Hindlimb muscle (tissue), 1 donor: Measurements from ENCODE around the gene XRCC3. TPM values are rescaled to one million over a fixed set of nuclear protein-coding genes. Genes with fewer than 3 reads are reported as not detected.

Source experiments
- DNase-seq: peaks from one replicate; pipeline ENCODE4 v3.0.0-alpha.2; 2013
- polyA plus RNA-seq: library from polyadenylated mRNA; unstranded; fragments of 120-200 nt; gene quantifications from one replicate; pipeline ENCODE4 v1.2.1, GENCODE V29; 2013; ENCODE audit not compliant: insufficient read length

XRCC3 gene
- polyA plus RNA-seq, 1 donor = 11.3 TPM

DNA sequence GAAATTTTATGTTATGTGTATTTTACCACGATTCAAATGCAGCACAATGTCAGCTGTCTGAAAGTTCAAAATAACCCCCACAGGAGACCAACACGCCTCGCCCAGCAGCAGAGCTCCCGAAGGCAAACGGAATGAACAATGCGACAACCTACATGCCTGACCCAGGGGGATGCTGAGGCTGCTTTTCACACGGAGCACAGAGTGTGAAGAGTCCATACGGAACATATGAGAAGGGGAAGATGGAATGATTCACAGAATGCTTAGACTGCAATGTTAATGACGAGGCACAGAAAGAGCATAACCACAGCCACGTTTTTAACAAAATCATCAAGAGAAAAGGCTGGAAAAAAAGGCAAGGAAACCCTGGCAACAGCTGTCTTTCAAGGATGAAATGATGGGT is 22.9 kb upstream of the XRCC3 start:
- DNase-seq = no peak

DNA sequence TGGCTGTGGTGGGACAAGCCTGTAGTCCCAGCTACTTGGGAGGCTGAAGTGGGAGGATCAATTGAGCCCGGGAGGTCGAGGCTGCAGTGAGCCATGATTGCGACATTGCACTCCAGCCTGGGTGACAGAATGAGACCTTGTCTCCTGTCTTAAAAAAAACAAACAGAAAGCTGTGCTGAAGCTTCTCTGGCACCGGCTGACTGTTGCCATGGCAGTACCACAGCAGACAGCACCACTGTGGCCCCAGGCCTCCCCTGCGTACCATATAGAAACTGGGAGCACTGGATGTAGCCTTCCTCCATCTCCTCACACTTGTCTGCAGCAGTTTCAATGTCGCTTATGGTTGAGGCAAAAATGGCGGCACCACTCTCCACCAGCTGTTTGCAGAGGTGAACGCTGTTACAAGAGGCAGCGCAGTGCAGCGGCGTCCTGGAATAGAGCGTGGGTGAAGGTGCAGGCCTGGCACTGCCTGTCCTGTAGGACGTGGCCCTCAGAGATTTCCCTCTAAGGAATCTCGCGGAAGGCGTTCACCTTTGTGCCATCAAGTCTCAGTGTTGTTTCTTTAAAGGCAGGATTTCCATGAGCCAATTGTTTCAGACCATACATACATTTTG is 22.3 kb upstream of the XRCC3 start:
- no peak for DNase-seq

DNA sequence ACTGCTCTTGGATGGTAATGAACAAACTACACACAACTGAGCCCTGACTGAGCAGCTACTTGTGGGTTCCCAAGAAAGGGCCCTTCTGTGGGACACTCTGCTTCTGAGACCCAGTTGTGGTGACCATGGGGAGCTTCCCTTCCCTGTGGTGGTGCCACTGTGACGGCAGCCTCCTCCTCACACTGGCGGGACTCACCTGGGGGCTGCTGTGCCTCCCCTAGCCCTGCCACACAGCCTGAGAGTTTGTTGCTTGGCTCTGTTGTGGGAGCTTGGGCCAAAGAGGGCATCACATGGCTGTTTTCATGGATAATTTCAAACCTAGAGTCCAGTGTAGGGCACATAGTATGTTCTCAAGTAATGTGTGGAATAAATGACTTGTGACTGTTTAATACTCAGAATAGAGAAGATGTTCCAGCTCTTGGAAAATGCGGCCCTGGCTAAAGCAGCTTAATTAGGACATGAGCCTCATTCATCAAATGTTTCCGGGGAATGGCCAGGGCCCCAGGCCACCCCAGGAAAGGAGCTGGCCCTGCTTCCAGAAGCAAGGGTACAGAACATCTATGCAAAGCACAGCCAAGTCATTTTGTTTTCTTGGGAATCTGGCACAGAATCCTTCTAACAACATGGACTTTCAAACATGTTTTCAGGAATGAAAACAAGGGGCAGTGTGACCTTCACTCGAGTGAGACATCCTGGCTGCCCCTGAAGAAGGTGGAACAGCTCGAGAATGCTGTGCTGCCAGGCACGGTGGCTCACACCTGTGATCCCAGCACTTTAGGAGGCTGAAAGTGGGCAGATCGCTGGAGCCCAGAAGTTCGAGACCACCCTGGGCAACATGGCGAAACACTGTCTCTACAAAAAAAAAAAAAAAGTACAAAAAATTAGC is 21.5 kb upstream of the XRCC3 start:
- no peak for DNase-seq

DNA sequence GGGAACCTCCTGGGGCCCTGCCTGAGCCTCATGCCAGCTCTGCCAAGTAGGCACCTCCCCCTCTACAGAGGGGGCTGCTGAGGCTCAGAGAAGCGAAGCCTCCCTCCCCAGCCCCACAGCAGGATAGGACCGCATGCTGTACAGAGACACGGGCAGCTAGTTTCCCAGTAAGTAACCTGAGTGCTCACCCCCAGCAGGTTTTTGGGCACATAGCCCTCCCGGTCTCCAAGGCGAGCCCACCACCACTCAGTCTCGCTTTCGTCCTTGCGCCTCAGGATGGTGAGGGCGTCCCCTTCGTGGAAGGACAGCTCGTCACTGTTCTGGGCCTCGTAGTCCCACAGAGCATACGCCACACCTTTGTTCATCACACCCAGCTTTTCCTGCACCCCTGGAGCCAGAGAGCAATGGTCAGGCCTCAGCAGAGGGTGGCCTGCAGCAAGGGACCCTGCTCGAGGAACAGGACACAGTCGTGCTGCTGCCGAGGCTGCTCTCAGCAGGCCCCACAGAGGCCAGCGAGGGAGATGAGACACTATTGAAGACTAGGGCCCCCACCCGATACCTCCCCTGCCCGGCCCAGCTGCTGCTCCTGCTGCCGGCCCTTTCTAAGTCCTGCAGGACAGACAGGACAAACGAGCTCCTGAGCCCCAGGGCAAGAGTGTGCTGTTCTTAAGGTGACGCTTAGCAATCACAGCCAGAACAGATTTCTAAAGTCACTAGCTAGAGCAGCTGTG is 20.7 kb upstream of the XRCC3 start:
- no peak for DNase-seq

DNA sequence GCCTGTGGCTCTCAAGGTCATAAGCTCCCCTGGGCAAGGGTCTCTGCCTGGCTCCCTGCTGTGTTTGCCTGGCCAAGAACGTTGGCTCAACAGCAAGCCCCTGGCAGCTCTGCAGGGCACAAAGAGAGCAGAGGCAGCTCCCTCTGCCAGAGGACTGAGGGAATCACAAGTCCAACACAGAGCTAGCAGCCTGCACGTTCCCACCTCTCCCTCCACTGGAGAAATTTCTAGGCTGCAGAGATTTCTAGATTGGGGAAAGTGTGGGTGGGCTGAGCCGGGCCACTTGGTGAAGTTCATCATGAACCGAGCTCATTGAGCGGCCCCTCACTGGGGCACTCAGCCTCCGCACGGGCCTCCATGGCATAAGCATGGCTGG is 20.2 kb upstream of the XRCC3 start:
- DNase-seq = no peak

DNA sequence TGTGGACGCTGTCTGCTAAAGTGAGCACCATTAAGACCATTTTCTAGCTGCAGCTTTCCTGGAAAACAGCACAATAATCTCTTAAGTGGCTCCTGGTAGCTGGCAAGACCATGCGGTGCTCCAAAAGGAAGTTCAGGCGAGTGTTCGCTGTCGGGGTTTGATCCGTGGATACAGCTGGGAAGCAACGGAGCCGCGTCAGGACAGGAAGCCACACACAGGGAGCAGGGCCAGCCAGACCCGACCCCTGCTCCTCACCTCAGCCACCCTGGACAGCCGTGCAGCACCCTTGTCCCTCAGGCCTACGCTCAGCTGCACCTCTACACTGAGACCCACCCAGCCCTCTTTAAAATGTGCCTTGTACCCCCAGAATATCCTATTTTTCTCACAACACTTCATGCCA is 19.8 kb upstream of the XRCC3 start:
- no peak for DNase-seq

DNA sequence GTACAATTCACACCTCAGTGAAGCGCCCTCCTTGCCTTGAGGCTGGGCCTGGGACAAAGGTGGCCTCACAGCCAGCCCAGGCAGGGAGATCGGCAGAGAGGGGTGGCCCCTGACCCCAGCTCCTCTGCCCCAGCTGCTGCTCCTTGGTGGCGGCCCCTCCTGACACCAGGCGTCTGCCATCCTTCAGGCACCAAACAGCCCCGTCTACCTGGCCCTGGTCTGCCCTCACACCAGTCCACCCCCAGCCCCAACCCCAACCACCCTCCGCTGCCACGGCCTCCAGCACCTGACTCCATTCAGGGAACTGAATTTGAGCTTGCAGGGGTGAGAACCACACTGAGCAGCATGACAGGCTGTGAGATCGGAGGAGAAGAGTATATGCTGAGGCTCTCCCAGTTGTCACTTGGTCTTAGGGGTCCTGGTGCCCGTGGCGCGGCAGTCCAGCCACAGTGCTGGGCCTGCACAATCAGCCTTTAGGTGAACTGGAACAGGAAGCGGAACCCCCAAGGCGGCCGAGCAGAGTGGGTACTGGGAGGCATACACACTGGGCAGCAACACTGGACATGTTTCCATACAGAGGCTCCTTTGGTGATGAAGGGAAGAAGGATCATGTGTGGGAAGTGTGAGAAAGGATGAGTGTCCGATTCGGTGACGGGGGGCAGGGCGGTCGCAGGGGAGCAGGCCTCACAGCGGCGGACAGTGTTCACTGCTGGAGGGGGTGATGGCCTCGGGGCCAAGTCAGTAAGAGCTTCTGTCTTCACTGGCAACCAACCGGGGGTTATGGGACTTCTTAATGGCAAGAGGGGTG is 19.0 kb upstream of the XRCC3 start:
- no peak for DNase-seq

DNA sequence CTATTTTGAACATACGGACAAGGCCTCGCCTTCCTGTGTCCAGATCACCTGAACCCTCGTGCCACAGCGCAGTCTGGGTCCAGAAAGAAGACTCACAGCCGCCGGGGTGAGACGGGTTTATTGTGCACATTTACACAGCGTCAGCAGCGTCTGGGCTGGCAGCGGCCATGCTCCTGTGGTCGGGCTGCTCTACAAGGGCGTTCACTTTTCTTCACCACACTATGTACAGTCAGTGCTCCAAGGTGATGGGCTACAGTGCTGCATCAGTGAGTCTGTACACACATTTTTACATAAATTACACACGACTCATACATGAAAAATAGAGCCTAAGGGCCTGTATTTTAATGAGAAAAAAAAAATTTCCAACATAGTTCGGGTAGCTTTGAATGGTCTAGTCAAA is 18.4 kb upstream of the XRCC3 start:
- no peak for DNase-seq

DNA sequence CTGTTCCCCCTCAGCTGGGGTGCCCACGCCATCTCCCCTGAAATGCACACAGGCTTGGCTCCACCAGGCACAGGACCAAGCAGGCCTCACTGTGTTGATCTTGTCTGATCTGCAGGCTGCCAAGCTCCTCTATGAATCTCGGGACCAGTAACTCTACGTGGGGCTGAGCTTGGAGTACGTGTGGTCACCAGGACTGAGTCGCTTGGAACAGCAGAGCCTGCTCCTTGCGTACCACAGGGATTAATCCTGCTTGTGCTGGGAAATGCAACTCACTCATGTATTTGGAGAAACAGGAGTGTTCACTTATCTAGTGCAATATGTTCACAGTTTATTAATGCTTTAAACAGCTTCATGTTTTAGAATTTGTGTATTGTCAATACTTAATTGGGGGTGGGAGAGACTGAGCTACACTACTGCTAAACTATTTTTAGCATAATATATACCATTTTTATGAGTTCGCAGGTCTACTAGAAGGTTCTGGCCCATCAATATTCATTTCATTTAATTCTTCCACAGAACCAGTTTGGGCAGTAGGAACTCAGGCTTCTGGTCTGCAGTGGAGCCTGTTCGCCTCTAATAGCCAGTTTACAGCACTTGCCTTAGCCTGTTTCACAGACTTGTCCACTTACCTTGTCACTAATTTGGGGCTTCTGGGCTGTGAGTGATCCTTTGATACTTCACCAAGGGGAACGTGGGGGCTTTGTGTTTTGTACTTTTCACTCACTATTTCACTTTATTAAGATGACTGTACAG is 17.8 kb upstream of the XRCC3 start:
- DNase-seq = no peak

DNA sequence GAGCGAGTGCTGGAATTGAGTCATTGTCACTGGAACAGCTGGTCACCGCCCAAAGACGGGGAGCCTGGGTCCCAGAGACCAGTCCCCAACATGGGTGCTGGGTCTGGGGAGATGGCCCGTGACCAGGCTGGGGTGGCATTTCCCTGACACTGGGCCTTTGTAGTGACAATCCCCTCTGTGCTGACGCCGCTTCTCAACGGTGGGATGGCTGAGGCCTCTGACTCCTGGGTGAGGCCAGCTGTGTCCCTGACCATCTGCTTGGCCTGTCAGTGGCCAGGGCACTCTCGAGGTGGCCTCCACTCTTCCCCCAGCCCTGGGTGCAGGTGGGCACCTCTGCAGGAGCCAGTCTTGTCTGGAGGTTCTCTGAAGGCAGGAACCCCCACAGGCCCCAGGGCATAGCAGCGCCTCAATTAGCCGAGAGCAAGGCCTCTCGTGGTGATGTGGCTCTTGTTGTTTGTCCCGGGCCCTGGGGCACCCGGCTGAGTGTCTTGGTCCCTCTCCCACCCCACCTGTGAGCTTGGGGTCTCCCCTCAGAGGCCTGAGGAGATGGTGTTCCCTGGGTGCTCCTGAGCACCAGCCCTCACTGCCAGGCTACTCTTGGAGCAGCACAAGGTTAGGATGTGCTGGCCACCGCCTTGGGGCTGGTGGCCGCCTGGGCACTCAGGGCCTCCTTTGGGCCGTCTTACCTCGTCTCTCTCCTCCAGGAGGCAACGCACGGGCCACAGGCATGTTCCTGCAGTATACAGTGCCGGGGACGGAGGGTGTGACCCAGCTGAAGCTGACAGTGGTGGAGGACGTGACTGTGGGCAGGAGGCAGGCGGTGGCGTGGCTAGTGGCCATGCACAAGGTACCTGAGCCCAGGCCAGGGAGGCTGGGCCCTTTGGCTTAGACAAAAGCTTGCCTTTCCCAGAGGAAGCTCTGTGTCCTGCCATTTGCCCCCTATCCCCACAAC is 16.9 kb upstream of the XRCC3 start:
- no peak for DNase-seq

DNA sequence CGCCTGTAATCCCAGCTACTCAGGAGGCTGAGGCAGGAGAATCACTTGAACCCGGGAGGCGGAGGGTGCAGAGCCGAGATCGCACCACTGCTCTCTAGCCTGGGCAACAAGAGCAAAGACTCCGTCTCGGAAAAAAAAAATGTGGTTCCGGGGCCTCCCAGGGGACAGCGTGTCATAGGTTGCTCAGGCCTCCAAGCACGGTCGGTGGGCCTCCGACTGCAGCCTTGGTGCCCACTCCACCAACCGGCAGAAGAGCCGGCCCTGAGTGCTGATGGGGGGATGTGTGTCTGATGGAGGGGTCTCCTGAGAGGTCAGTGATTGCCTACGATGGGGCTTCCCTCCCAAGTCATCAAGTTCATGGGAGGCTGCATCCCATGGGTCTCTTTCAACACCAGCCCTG is 16.2 kb upstream of the XRCC3 start:
- DNase-seq = no peak

DNA sequence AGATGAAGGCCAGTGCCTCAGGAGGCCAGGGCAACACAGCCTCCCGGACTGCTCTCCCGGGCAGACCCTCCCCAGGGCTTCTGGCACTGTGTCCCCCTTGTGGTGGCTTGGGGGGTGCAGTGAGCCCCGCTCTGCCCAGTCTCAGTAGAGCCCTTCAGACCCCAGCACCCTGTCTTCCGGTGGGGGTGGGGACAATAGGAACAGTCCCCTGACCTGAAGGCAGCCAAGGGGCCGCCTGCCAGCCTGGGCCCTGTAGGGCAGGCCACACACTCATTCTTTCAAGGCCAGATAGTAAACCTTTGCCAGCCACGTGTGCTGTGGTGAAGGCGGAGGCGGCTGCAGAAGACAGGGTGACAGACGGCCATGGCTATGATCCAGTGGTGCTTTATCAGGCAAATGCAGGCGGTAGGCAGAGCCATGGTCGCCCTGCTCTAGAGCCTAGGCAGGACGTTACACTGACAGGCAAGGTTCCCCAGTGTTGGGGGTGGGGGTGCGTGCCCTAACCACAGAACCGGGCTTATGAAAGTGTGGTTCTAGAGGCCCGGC is 15.3 kb upstream of the XRCC3 start:
- no peak for DNase-seq

DNA sequence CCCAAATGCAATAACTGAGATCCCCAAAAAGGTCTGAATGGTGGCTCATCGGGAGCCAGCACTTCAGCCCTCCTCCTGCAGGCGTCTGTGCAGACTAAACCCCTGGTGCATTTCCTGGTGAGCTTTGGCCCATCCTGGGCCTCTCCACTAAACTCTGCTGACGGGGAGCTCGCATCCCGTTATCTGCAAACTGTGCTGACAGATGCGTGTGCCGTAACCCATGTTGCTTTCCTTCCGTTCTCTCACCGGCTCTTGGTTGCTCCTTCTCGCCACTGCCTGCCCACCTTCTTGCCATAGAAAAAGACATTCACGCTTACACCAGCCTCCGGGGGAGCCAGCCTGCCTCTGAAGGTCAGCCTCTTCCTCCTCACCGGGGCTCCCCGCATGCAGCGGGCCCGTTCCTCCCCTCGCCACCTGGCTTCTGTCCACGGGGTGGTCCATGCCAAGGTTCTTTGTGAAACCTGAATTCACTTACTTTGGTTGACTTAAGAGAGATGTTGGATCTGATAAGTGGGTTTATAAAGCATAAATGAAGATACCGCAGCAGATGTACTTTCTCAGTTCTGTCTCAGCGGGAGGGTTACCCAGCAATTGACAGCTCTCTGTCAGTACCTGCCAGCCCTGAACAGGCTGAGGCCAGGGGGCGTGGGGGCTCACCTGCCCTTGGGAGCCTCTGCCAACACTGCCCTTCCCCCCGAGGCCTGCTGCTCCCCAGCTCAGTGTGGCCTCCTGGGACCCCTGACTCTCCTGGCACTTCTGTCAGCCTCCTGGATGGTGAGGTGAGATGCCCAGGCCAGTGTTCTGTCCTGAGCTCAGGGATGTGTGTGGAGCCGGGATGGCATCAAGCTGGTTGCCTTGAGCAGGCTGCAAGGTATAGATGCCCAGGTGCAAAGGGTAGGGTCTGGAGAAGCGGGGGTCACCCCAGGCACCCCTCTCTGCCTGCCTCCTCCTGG is 14.5 kb upstream of the XRCC3 start:
- no peak for DNase-seq

DNA sequence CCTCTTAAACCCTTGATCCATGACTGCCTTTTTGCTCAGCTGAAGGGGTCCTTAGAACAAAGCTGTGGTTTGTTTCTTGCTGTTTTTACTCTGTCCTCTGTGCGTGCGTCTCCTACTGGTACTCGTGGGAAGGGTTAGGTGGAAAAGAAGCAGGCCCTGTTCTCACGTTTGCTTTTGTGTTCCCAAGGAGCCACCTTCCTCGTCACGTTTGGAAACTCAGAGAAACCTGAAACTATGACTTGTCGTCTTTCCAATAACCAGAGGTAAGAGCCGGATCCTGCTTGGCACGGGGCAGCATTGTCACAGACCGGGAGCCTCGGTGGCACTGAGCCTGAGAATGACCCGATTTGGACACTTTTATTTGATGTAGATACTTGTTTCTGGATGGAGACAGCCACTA is 13.5 kb upstream of the XRCC3 start:
- no peak for DNase-seq

DNA sequence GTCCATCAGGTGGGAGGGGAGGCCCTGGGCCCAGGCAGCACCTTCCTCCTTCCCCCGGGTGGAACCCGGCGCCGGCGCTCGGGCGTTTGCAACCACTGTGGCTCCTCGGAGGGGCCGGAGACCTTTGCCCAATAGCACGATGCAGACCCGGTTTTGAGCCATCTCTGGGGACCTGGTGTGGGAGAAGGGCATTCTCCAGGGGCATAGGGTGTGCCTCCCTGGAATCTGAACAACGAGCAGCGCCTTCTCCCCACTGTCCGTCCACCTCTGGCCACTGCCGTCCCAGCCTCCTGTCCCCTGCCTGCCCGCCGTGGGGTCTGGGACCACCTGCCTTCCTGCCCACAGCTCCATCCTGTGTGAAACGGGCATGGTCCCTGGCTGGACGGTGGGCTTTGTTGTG is 12.9 kb upstream of the XRCC3 start:
- no peak for DNase-seq

DNA sequence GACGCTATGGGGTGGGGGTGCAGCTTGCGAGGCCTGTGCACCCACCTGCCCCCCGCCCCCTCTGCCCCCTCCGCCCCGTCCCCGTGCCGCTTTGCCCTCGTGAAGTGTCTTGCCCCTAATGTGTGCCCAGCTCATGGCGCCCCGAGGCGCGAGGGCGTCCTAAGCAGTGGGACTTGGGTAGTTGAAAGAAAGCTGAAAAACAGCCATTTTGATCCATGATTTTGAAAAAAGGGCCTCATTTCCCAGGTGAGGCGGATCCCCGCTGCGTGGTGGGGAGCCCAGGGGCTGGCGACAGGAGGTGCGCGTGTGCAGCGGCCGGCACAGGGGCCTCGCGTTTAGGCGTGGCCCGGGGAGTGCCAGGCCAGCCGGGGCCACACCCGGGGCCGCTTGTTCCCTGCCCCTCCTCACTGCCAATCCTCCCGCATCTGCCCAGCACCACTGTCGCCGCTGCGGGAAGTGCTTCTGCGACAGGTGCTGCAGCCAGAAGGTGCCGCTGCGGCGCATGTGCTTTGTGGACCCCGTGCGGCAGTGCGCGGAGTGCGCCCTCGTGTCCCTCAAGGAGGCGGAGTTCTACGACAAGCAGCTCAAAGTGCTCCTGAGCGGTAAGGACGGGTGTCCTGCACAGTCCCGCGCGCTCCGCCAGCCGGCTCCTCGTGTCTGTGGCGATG is 12.2 kb upstream of the XRCC3 start:
- no peak for DNase-seq

DNA sequence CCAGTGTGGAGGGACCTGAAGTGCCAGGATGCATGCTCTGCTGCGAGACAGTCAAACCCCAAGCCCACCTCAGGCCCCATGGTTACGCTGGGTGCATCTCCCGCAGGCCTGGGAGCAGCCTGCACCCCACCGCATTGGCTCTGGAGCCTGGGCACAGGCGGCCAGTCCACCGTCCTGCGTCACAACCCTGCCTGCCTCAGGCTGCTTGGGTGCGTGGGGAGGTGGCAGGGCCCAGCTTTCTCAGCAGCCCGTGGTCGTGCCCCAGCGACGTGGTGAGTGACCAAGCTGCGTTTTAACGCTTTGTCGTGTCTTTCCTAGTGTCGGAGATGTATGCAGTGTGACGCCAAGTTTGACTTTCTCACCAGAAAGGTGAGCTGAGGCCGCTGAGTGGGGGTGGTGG is 11.2 kb upstream of the XRCC3 start:
- no peak for DNase-seq

DNA sequence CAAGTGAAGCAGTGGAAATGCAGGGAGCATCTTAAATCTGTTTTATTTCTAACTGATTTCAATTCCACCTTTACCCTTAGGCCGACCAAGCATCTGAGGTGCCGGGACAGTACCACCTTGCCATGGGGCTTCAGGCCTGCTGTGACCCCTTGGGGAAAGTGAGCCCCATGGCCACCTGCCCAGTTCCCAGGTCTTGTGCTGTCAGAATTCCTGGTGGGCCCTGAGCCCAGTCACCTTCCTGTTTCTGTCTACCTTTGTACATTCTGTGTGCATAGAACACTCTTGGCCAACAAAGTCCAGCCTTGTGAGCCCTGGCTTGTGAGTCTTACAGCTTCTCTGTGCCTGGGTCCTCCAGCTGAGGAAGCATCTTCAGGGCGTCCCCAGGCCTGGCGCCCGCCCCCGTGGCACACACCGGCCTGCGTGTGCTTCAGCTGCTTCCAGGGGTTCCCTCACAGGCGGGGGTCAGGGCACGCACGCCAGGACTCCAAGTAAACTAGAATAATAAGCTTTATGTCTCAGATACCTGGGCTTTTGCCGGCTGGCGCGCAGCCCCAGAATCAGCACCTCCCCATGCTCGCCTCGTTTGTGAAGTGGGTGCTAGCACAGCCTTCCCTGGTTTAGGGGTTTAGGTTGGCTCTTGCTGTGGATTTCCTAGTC is 10.6 kb upstream of the XRCC3 start:
- DNase-seq = no peak
